Measurements from ENCODE around the gene TH. TPM values are rescaled to one million over a fixed set of nuclear protein-coding genes. Genes with fewer than 3 reads are reported as not detected.

Gene TH
- polyA plus RNA-seq, 1 of the 3 experiments (the other 2 are of a cell fraction): not detected

DNA sequence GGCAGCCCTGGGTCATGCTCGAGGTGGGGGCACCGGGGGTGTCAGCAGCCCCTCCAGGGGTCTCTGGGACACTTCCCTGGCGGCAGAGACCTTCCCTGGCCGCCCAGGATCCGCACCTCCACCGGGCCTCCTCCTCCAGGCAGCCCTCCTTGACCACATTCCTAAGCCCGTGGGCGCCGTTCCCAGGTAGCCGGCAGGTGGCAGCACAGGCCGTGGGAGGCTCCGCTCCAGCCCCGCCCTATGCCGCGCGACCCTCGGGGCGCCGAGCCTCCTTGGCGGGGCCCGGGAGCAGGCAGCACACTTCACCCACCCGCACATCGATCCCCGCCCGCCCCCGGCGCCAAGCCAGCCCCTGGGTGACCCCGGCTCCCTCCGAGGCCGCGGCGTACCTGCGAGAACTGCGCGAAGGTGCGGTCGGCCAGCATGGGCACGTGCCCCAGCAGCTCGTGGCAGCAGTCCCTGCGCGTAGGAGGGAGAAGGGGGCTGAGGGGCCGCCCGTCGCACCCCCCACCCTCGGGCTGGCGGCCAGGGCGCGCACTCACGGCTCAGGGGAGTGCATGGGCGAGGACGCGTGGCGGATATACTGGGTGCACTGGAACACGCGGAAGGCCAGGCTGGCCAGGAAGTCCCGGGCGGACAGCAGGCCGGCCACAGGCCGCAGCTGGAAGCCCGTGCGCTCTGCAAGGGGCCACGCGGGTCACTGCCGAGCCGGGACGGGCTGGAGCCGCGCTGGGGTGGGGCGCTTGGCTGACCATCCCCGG, 5.3 kb downstream of the TH start:
- Histone ChIP-seq H3K27me3 (ENCODE audit: insufficient read depth) (no peaks in the 10 kb centered on the region), H2AFZ (ENCODE audit: low read depth) (no peak overlapping the region), H3K9me3 (no peaks in the 10 kb centered on the region), H4K20me1 (ENCODE audit: insufficient read depth) (no peaks in the 10 kb centered on the region), H3K79me2 (ENCODE audit: insufficient read depth) (no peaks in the 10 kb centered on the region), H3K4me2 (no peak overlapping the region), H3K4me1 (ENCODE audit: control insufficient read depth in 1 of 2, insufficient read depth in 2 of 2, low read depth in 1 of 2, low read length in 1 of 2) (peaks cover 0 to 44% of the 10 kb centered on the region in 2 experiments; a peak in 1 of 4 replicates), H3F3A (replicated peaks; ENCODE audit: insufficient read depth) (no peaks in the 10 kb centered on the region), H3K4me3 (ENCODE audit: low read depth in 2 of 2, low read length in 1 of 2) (no peak overlapping the region), H3K9me2 (no peaks in the 10 kb centered on the region), H3K9ac (no peak overlapping the region), H3K36me3 (replicated peaks in 1 of 2; ENCODE audit: control insufficient read depth in 1 of 2, insufficient read depth in 2 of 2, low read length in 1 of 2) (no peaks in the 10 kb centered on the region), H3K27ac (ENCODE audit: low read depth in 2 of 2, low read length in 1 of 2) (no peak overlapping the region)
- CTCF ChIA-PET: interaction anchor here (1.4 to 14.7 kb wide), 3 partner anchors 11 to 334 kb away, joined by 5 to 253 read pairs (median 13); partner anchors contain the start of gene INS
- 51% methylated on average over 3 of the region's 70 CpGs for WGBS (ENCODE audit: low lambda C conversion rate)
- POLR2A ChIA-PET: no interaction called here
- TF ChIP-seq RCOR1 (IDR thresholded peaks at IDR 0.05; ENCODE audit: low read length) (no peak), ZBTB33 (IDR thresholded peaks at IDR 0.05; ENCODE audit: borderline replicate concordance, low read depth) (no peak), TAF1 (IDR thresholded peaks at IDR 0.05; ENCODE audit: borderline replicate concordance, low read depth, low read length) (no peak), FOXM1 (IDR thresholded peaks at IDR 0.05; ENCODE audit: low read depth) (no peak), NRF1 (IDR thresholded peaks at IDR 0.05; ENCODE audit: low read depth, low read length) (no peak), MAX (IDR thresholded peaks at IDR 0.05; ENCODE audit: low read depth) (no peak), YY1 (IDR thresholded peaks at IDR 0.05; ENCODE audit: low read depth) (no peak), NFIC (IDR thresholded peaks at IDR 0.05; ENCODE audit: borderline replicate concordance) (no peak), TCF12 (IDR thresholded peaks at IDR 0.05) (no peak), SIN3A (IDR thresholded peaks at IDR 0.05; ENCODE audit: borderline replicate concordance, low read depth, low read length) (no peak), GATA2 (CRISPR knock-in tag; IDR thresholded peaks at IDR 0.05) (no peak), RXRA (IDR thresholded peaks at IDR 0.05; ENCODE audit: borderline replicate concordance, low read depth) (no peak), TEAD4 (IDR thresholded peaks at IDR 0.05; ENCODE audit: borderline replicate concordance, insufficient read depth) (no peak), EZH2phosphoT487 (IDR thresholded peaks at IDR 0.05; ENCODE audit: borderline replicate concordance, low read depth) (no peak), GABPA (IDR thresholded peaks at IDR 0.05; ENCODE audit: low read depth) (no peak), SMC3 (IDR thresholded peaks at IDR 0.05; ENCODE audit: low read depth, low read length) (no peak), JUND (IDR thresholded peaks at IDR 0.05) (no peak)
- TF ChIP-seq, protein P1, sequence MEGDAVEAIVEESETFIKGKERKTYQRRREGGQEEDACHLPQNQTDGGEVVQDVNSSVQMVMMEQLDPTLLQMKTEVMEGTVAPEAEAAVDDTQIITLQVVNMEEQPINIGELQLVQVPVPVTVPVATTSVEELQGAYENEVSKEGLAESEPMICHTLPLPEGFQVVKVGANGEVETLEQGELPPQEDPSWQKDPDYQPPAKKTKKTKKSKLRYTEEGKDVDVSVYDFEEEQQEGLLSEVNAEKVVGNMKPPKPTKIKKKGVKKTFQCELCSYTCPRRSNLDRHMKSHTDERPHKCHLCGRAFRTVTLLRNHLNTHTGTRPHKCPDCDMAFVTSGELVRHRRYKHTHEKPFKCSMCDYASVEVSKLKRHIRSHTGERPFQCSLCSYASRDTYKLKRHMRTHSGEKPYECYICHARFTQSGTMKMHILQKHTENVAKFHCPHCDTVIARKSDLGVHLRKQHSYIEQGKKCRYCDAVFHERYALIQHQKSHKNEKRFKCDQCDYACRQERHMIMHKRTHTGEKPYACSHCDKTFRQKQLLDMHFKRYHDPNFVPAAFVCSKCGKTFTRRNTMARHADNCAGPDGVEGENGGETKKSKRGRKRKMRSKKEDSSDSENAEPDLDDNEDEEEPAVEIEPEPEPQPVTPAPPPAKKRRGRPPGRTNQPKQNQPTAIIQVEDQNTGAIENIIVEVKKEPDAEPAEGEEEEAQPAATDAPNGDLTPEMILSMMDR (IDR thresholded peaks at IDR 0.05): no peak
- TF ChIP-seq, protein P2, sequence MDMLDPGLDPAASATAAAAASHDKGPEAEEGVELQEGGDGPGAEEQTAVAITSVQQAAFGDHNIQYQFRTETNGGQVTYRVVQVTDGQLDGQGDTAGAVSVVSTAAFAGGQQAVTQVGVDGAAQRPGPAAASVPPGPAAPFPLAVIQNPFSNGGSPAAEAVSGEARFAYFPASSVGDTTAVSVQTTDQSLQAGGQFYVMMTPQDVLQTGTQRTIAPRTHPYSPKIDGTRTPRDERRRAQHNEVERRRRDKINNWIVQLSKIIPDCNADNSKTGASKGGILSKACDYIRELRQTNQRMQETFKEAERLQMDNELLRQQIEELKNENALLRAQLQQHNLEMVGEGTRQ (IDR thresholded peaks at IDR 0.05; ENCODE audit: borderline replicate concordance, low read depth, low read length): no peak
- TF ChIP-seq, protein P3, sequence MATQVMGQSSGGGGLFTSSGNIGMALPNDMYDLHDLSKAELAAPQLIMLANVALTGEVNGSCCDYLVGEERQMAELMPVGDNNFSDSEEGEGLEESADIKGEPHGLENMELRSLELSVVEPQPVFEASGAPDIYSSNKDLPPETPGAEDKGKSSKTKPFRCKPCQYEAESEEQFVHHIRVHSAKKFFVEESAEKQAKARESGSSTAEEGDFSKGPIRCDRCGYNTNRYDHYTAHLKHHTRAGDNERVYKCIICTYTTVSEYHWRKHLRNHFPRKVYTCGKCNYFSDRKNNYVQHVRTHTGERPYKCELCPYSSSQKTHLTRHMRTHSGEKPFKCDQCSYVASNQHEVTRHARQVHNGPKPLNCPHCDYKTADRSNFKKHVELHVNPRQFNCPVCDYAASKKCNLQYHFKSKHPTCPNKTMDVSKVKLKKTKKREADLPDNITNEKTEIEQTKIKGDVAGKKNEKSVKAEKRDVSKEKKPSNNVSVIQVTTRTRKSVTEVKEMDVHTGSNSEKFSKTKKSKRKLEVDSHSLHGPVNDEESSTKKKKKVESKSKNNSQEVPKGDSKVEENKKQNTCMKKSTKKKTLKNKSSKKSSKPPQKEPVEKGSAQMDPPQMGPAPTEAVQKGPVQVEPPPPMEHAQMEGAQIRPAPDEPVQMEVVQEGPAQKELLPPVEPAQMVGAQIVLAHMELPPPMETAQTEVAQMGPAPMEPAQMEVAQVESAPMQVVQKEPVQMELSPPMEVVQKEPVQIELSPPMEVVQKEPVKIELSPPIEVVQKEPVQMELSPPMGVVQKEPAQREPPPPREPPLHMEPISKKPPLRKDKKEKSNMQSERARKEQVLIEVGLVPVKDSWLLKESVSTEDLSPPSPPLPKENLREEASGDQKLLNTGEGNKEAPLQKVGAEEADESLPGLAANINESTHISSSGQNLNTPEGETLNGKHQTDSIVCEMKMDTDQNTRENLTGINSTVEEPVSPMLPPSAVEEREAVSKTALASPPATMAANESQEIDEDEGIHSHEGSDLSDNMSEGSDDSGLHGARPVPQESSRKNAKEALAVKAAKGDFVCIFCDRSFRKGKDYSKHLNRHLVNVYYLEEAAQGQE (IDR thresholded peaks at IDR 0.05; ENCODE audit: low read depth, low read length): no peak
- no peak for DNase-seq
